ENCODE results near the gene EPOP. TPM values are rescaled to one million over a fixed set of nuclear protein-coding genes. Genes with fewer than 3 reads are reported as not detected.

The EPOP gene
- total and polyA plus RNA-seq, 2 of the 13 experiments (the other 11 are each of a cell fraction or from before 2014, with no cell fraction given) = 14.7 to 37.8 TPM

- TF ChIP-seq TAF1 (CRISPR knock-in tag; IDR thresholded peaks at IDR 0.05) = no peak
- no peak for TF ChIP-seq TBP (CRISPR knock-in tag; IDR thresholded peaks at IDR 0.05)
- TF ChIP-seq EP300 (IDR thresholded peaks at IDR 0.05; ENCODE audit: low read depth in 2 of 2, low read length in 2 of 2) = no peak
- TF ChIP-seq EP300 (CRISPR knock-in tag; IDR thresholded peaks at IDR 0.05; ENCODE audit: borderline replicate concordance) = no peak
- TF ChIP-seq SRF (IDR thresholded peaks at IDR 0.05; ENCODE audit: low read depth, low read length) = no peak
- no peak for TF ChIP-seq ZMYM3 (CRISPR knock-in tag; IDR thresholded peaks at IDR 0.05)
- TF ChIP-seq CSRNP1 (CRISPR knock-in tag; IDR thresholded peaks at IDR 0.05) = 0 out of 2 replicates have a peak, but pooled peaks have one; percentile 52
- no peak for TF ChIP-seq ZSCAN21 (CRISPR knock-in tag; IDR thresholded peaks at IDR 0.05; ENCODE audit: borderline replicate concordance)
- no peak for TF ChIP-seq MLXIP (CRISPR knock-in tag; IDR thresholded peaks at IDR 0.05; ENCODE audit: borderline replicate concordance)
- no peak for TF ChIP-seq JUN (CRISPR knock-in tag; IDR thresholded peaks at IDR 0.05)
- no peak for TF ChIP-seq HINFP (CRISPR knock-in tag; IDR thresholded peaks at IDR 0.05; ENCODE audit: low read depth)
- no peak for TF ChIP-seq ZNF234 (CRISPR knock-in tag; conservative IDR thresholded peaks at IDR 0.05)
- no peak for TF ChIP-seq NCOA5 (CRISPR knock-in tag; IDR thresholded peaks at IDR 0.05)
- TF ChIP-seq ASH2L (IDR thresholded peaks at IDR 0.05; ENCODE audit: insufficient read length, low read depth, low read length) = no peak
- TF ChIP-seq PHF5A (CRISPR knock-in tag; IDR thresholded peaks at IDR 0.05; ENCODE audit: low read depth, unreplicated experiment) = peak; percentile 33
- no peak for TF ChIP-seq GATAD1 (CRISPR knock-in tag; IDR thresholded peaks at IDR 0.05)
- no peak for TF ChIP-seq ZNF83 (CRISPR knock-in tag; IDR thresholded peaks at IDR 0.05; ENCODE audit: borderline replicate concordance)
- TF ChIP-seq GFI1 (CRISPR knock-in tag; IDR thresholded peaks at IDR 0.05; ENCODE audit: borderline replicate concordance) = no peak
- peak; percentile 17; the same call in 1 of the 2 replicates for TF ChIP-seq ARNTL (CRISPR knock-in tag; IDR thresholded peaks at IDR 0.05)
- TF ChIP-seq PAWR (CRISPR knock-in tag; IDR thresholded peaks at IDR 0.05; ENCODE audit: borderline replicate concordance) = no peak
- TF ChIP-seq BORCS8-MEF2B (CRISPR knock-in tag; IDR thresholded peaks at IDR 0.05) = peak; percentile 22; the same call in 1 of the 2 replicates
- TF ChIP-seq ZNF329 (CRISPR knock-in tag; IDR thresholded peaks at IDR 0.05; ENCODE audit: low read depth) = no peak
- 0 out of 2 replicates have a peak, but pooled peaks have one; percentile 30 for TF ChIP-seq DNMT1 (CRISPR knock-in tag; IDR thresholded peaks at IDR 0.05)
- TF ChIP-seq SP5 (CRISPR knock-in tag; IDR thresholded peaks at IDR 0.05; ENCODE audit: borderline replicate concordance, low read depth) = no peak
These were observed 16.7 kb downstream of the EPOP start (continued) for GRCh38 chr17:38657824-38658740.
